Measurements from ENCODE around the gene BYSL.

The BYSL gene

GRCh38 chr6:41878961-41879405 is 42.3 kb upstream of the BYSL start:
- DNase-seq (ENCODE audit: low read depth) = peak; percentile 55
- H3K4me3 ChIP-seq (ENCODE audit: control insufficient read depth, low read depth, low read length) = no peak overlapping the region
- TF ChIP-seq, protein P1, sequence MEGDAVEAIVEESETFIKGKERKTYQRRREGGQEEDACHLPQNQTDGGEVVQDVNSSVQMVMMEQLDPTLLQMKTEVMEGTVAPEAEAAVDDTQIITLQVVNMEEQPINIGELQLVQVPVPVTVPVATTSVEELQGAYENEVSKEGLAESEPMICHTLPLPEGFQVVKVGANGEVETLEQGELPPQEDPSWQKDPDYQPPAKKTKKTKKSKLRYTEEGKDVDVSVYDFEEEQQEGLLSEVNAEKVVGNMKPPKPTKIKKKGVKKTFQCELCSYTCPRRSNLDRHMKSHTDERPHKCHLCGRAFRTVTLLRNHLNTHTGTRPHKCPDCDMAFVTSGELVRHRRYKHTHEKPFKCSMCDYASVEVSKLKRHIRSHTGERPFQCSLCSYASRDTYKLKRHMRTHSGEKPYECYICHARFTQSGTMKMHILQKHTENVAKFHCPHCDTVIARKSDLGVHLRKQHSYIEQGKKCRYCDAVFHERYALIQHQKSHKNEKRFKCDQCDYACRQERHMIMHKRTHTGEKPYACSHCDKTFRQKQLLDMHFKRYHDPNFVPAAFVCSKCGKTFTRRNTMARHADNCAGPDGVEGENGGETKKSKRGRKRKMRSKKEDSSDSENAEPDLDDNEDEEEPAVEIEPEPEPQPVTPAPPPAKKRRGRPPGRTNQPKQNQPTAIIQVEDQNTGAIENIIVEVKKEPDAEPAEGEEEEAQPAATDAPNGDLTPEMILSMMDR (conservative IDR thresholded peaks at IDR 0.05; ENCODE audit: control insufficient read depth, insufficient read depth, low read depth, low read length) = no peak

GRCh38 chr6:41881506-41881905 is 39.8 kb upstream of the BYSL start:
- TF ChIP-seq, protein P1 (conservative IDR thresholded peaks at IDR 0.05; ENCODE audit: control insufficient read depth, insufficient read depth, low read depth, low read length) = no peak
- H3K4me3 ChIP-seq (ENCODE audit: control insufficient read depth, low read depth, low read length) = no peak overlapping the region
- DNase-seq (ENCODE audit: low read depth) = no peak

GRCh38 chr6:41884957-41885356 is 36.3 kb upstream of the BYSL start:
- no peak overlapping the region for H3K4me3 ChIP-seq (ENCODE audit: control insufficient read depth, low read depth, low read length)
- no peak for DNase-seq (ENCODE audit: low read depth)
- TF ChIP-seq, protein P1 (conservative IDR thresholded peaks at IDR 0.05; ENCODE audit: control insufficient read depth, insufficient read depth, low read depth, low read length) = no peak

DNA sequence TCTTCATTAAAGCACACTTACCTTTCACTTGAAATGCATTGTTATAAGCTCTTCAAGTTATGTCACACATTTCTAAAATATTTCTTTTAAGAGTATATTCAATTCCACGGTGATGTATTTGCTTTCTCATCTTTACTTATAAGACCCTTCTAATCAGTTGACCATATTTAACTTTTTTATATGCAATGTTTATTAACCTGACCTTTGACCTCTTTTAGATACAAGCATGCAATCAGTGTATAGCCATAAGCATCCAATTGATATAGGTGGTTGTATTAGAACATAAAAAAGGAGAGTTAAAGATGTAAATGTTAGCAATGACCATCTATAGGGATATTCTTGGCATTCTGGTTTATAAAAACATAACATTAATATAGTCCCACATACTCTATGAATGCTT is 35.4 kb upstream of the BYSL start:
- no peak for DNase-seq (ENCODE audit: low read depth)
- no peak overlapping the region for H3K4me3 ChIP-seq (ENCODE audit: control insufficient read depth, low read depth, low read length)
- TF ChIP-seq, protein P1 (conservative IDR thresholded peaks at IDR 0.05; ENCODE audit: control insufficient read depth, insufficient read depth, low read depth, low read length) = no peak

DNA sequence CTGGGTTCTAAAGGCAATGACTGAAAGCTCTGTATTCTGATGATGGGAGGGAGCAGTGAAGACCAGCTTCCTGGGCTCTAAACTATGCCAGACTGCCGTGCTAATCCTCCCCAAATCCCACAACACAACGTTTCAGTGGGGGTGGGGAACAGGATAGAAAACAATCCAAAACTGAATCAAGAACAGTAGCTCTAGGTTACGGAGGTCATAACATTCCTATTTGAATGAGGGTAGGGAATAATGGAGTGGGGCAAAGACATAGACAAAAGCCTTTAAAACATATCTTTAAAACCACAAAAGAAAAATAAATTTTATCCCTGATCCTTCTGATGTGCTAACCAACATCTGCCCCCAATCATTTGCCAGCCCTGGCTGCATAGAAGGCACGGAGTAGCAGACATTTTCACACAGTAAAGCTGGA is 34.0 kb upstream of the BYSL start:
- TF ChIP-seq, protein P1 (conservative IDR thresholded peaks at IDR 0.05; ENCODE audit: control insufficient read depth, insufficient read depth, low read depth, low read length) = no peak
- DNase-seq (ENCODE audit: low read depth) = no peak
- no peak overlapping the region for H3K4me3 ChIP-seq (ENCODE audit: control insufficient read depth, low read depth, low read length)

GRCh38 chr6:41892921-41893564 is 28.3 kb upstream of the BYSL start:
- H3K4me3 ChIP-seq (ENCODE audit: control insufficient read depth, low read depth, low read length) = no peak overlapping the region
- TF ChIP-seq, protein P1 (conservative IDR thresholded peaks at IDR 0.05; ENCODE audit: control insufficient read depth, insufficient read depth, low read depth, low read length) = no peak

More at GRCh38 chr6:41892921-41893564, 28.3 kb upstream of the BYSL start:
- no peak for DNase-seq (ENCODE audit: low read depth)

All from fibroblast of mammary gland (primary cell).